Lower leg skin (tissue), 4 donors: Measurements from ENCODE around the gene NEK1. TPM values are rescaled to one million over a fixed set of nuclear protein-coding genes. Genes with fewer than 3 reads are reported as not detected.
"Not testable (repeated sequence)": the region's sequence is repeated elsewhere in the genome, so short reads cannot be mapped to it uniquely, and the experiment has no call there.

Source experiments
- DNase-seq, 2 donors: peaks; one replicate each; pipeline ENCODE4 v3.0.0-alpha.2; 2019; ENCODE audit warnings: low spot score in 2 of 2
- H3K4me3 ChIP-seq: fragments of 200-600 bp; sonication (generic); 2 replicates; pipeline ENCODE4 v1.5.1; 2017; ENCODE audit warnings: mild to moderate bottlenecking, low read depth; ENCODE audit not compliant: poor library complexity, severe bottlenecking
- CTCF ChIP-seq, 3 donors: fragments of 450-650 bp; IDR thresholded peaks; one replicate each; pipeline ENCODE4 v1.5.1; 2016; ENCODE audit warnings: antibody characterized with exemption in 3 of 3, mild to moderate bottlenecking in 3 of 3, moderate library complexity in 2 of 3
- POLR2A ChIP-seq, 2 donors: fragments of 450-650 bp; IDR thresholded peaks; one replicate each; pipeline ENCODE4 v1.6.1; 2016 to 2017; ENCODE audit warnings: antibody characterized with exemption in 2 of 2, mild to moderate bottlenecking in 1 of 2, moderate library complexity in 1 of 2
- WGBS, 2 donors: methylation state at CpG; one replicate each; pipeline ENCODE4 v1.1.5; 2018; 5-methylcytosine and 5-hydroxymethylcytosine counted together
- intact Hi-C: fragments of 100-400 bp; cut with DNase I; formaldehyde crosslinking; loops from one replicate; pipeline ENCODE4 v1.15.0; 2023; ENCODE audit warnings: low total_unique reads
- total RNA-seq, 4 donors: library from RNA; depleted of rRNA; stranded (reverse); fragments of >200 nt; gene quantifications; one replicate each; pipeline ENCODE4 v1.1.0, GENCODE V29; 2016

NEK1 gene
- total RNA-seq, 4 donors from 2014 or later = 4.8 to 6.9 (median 5.5) TPM

- H3K4me3 ChIP-seq = no peak overlapping the region
- TF ChIP-seq CTCF (IDR thresholded peaks at IDR 0.05) = no peak
- no peak for TF ChIP-seq POLR2A (IDR thresholded peaks at IDR 0.05)
- intact Hi-C loops = no loop called here
- WGBS, 2 donors = 49 to 79% methylated on average over 2 of the region's 2 CpGs
- DNase-seq = no peak
These were observed 82.3 kb downstream of the NEK1 start for GRCh38 chr4:169530048-169530447.

GRCh38 chr4:169523796-169524195, 88.6 kb downstream of the NEK1 start:
- intact Hi-C loops = no loop called here
- no peak for DNase-seq
- no peak for TF ChIP-seq CTCF (IDR thresholded peaks at IDR 0.05)
- no peak for TF ChIP-seq POLR2A (IDR thresholded peaks at IDR 0.05)
- H3K4me3 ChIP-seq = no peak overlapping the region

GRCh38 chr4:169510617-169511016, 101.8 kb downstream of the NEK1 start:
- no peak overlapping the region for H3K4me3 ChIP-seq
- intact Hi-C loops = no loop called here
- DNase-seq = no peak
- 93 to 99% methylated on average over 3 of the region's 3 CpGs for WGBS, 2 donors
- no peak for TF ChIP-seq POLR2A (IDR thresholded peaks at IDR 0.05)

- intact Hi-C loops = no loop called here
- DNase-seq = no peak
- WGBS, 2 donors = 87 to 92% methylated on average over 2 of the region's 2 CpGs
- no peak for TF ChIP-seq POLR2A (IDR thresholded peaks at IDR 0.05)
- TF ChIP-seq CTCF (IDR thresholded peaks at IDR 0.05) = no peak
- H3K4me3 ChIP-seq = no peak overlapping the region
These were observed 105.5 kb downstream of the NEK1 start for GRCh38 chr4:169506903-169507302.

GRCh38 chr4:169499907-169500306, 112.5 kb downstream of the NEK1 start:
- DNase-seq, H3K4me3 ChIP-seq: not testable (repeated sequence)
- 98 to 100% methylated on average over 8 to 11 of the region's 11 CpGs for WGBS, 2 donors
- intact Hi-C loops = loop anchor here (5.0 kb wide), 1 partner anchor 1443 kb away; no protein-coding TSS in a partner anchor

- intact Hi-C loops, H3K4me3 ChIP-seq, DNase-seq: not testable (repeated sequence)
- WGBS, 2 donors = 92 to 95% methylated on average over 3 of the region's 3 CpGs
These were observed 118.1 kb downstream of the NEK1 start for GRCh38 chr4:169494234-169494633.

- no peak overlapping the region for H3K4me3 ChIP-seq
- intact Hi-C loops = no loop called here
- no peak for DNase-seq
- 56 to 75% methylated on average over 2 of the region's 2 CpGs for WGBS, 2 donors
- TF ChIP-seq CTCF (IDR thresholded peaks at IDR 0.05) (no peak), POLR2A (IDR thresholded peaks at IDR 0.05) (no peak)
These were observed 119.2 kb downstream of the NEK1 start for GRCh38 chr4:169493164-169493524.
